IPS DF 19.7 (cell line): ENCODE measurements around the gene MEGF8.

Experiments used
- DNase-seq: peaks from one replicate; pipeline ENCODE4 v3.0.0-alpha.2; 2013; ENCODE audit warnings: low read depth, low spot score

The MEGF8 gene

GRCh38 chr19:42303876-42304275 is 21.6 kb upstream of the MEGF8 start:
- no peak for DNase-seq

- no peak for DNase-seq
These were observed 18.8 kb upstream of the MEGF8 start for GRCh38 chr19:42306646-42307045.

- DNase-seq = no peak
These were observed 15.7 kb upstream of the MEGF8 start for GRCh38 chr19:42309686-42310085.

GRCh38 chr19:42311657-42312056 is 13.8 kb upstream of the MEGF8 start:
- no peak for DNase-seq

GRCh38 chr19:42312370-42312769 is 13.1 kb upstream of the MEGF8 start:
- no peak for DNase-seq

- no peak for DNase-seq
These were observed 12.2 kb upstream of the MEGF8 start, which contains the start of gene TMEM145 for GRCh38 chr19:42313096-42313839. Gene TMEM145 (plus strand): TSS chr19:42313309. CDS start chr19:42313377, 68 bp downstream.

- no peak for DNase-seq
These were observed 11.3 kb upstream of the MEGF8 start for GRCh38 chr19:42313840-42314755.

- no peak for DNase-seq
These were observed 10.4 kb upstream of the MEGF8 start for GRCh38 chr19:42315024-42315423.

GRCh38 chr19:42316223-42317211 is 8.9 kb upstream of the MEGF8 start:
- DNase-seq = no peak

- DNase-seq = no peak
These were observed 7.9 kb upstream of the MEGF8 start for GRCh38 chr19:42317535-42317934.

- no peak for DNase-seq
These were observed 3.1 kb upstream of the MEGF8 start for GRCh38 chr19:42322305-42322704.

GRCh38 chr19:42323473-42323851 is 2.0 kb upstream of the MEGF8 start:
- DNase-seq = no peak

GRCh38 chr19:42323852-42324654 is 1.4 kb upstream of the MEGF8 start:
- no peak for DNase-seq

- DNase-seq = no peak
These were observed 654 bp upstream of the MEGF8 start for GRCh38 chr19:42324655-42325307.

- DNase-seq = no peak
These were observed 699 bp downstream of the MEGF8 start for GRCh38 chr19:42325896-42326771.

- no peak for DNase-seq
These were observed 1.5 kb downstream of the MEGF8 start for GRCh38 chr19:42326969-42327368.

- no peak for DNase-seq
These were observed 1.9 kb downstream of the MEGF8 start for GRCh38 chr19:42327381-42327780.

- no peak for DNase-seq
These were observed 2.7 kb downstream of the MEGF8 start for GRCh38 chr19:42328106-42328505.

GRCh38 chr19:42328854-42329253 is 3.4 kb downstream of the MEGF8 start:
- no peak for DNase-seq
